GM12874 (cell line): ENCODE results near the gene LRRC41.

Experiments
- TF ChIP-seq, protein P1 (sequence below): IDR thresholded peaks from 2 replicates; pipeline ENCODE4 v1.5.1; 2011; ENCODE audit warnings: low read depth, mild to moderate bottlenecking, control low read depth, low read length, moderate library complexity; ENCODE audit not compliant: insufficient read depth

LRRC41 gene

GRCh38 chr1:46285730-46286477 is 17.5 kb downstream of the LRRC41 start:
- TF ChIP-seq, protein P1, sequence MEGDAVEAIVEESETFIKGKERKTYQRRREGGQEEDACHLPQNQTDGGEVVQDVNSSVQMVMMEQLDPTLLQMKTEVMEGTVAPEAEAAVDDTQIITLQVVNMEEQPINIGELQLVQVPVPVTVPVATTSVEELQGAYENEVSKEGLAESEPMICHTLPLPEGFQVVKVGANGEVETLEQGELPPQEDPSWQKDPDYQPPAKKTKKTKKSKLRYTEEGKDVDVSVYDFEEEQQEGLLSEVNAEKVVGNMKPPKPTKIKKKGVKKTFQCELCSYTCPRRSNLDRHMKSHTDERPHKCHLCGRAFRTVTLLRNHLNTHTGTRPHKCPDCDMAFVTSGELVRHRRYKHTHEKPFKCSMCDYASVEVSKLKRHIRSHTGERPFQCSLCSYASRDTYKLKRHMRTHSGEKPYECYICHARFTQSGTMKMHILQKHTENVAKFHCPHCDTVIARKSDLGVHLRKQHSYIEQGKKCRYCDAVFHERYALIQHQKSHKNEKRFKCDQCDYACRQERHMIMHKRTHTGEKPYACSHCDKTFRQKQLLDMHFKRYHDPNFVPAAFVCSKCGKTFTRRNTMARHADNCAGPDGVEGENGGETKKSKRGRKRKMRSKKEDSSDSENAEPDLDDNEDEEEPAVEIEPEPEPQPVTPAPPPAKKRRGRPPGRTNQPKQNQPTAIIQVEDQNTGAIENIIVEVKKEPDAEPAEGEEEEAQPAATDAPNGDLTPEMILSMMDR = no peak

GRCh38 chr1:46284597-46285564 is 18.5 kb downstream of the LRRC41 start:
- TF ChIP-seq, protein P1 = no peak

GRCh38 chr1:46284058-46284457 is 19.4 kb downstream of the LRRC41 start:
- TF ChIP-seq, protein P1 = no peak

DNA sequence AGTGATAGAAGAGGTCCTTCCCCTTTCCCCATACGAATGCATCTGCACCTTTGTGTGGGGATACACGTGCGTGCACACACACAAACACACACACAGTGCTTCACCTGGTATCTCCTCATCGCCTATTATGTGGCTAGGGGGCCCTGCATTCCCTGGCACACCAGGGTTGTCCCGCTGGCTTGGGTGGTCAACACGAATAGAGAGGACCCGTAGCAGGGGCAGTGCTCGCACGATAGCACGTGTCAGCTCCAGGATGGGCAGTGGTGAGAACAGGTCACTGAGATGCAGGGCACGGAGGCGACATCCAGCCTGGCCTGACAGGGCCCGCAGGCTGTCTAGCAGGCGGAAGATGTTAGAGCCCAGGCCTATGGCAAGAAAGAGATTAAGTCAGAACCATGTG is 22.4 kb downstream of the LRRC41 start:
- TF ChIP-seq, protein P1 = no peak

- TF ChIP-seq, protein P1 = no peak
Observed at GRCh38 chr1:46280092-46280491, 23.3 kb downstream of the LRRC41 start.

GRCh38 chr1:46278807-46279206 is 24.6 kb downstream of the LRRC41 start:
- TF ChIP-seq, protein P1 = no peak

DNA sequence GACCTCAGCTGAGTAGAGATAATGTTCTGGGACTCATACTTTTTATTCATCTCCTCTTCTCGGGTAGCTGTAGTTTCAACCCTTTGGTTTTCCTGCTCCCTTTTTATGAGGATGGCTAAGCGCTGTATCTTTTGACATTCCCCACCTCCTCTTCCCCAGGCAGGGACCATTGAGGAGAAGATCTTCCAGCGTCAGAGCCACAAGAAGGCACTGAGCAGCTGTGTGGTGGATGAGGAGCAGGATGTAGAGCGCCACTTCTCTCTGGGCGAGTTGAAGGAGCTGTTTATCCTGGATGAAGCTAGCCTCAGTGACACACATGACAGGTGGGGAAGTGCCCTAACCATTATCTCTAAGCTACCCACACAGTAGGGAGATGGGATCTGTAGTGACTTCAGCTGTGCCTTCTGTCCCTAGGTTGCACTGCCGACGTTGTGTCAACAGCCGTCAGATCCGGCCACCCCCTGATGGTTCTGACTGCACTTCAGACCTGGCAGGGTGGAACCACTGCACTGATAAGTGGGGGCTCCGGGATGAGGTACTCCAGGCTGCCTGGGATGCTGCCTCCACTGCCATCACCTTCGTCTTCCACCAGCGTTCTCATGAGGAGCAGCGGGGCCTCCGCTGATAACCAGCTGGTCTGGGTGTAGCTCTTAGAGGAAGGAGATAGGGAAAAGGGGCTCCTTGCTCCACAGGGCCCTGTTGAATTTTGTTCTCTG is 25.6 kb downstream of the LRRC41 start:
- TF ChIP-seq, protein P1 = no peak
